UCSD-AML1 (cell line): ENCODE results near the gene ATG13.
"Not testable (repeated sequence)": the region's sequence is repeated elsewhere in the genome, so short reads cannot be mapped to it uniquely, and the experiment has no call there.

ENCODE experiments used
- DNase-seq: peaks from one replicate; lab custom pipeline; 2025; ENCODE audit not compliant: unreplicated experiment; lab: John Stamatoyannopoulos, UW

Gene ATG13

GRCh38 chr11:46642627-46643335 lies 25.4 kb downstream of the ATG13 start:
- DNase-seq, result no peak

GRCh38 chr11:46643531-46643930 lies 26.2 kb downstream of the ATG13 start:
- DNase-seq, result no peak

GRCh38 chr11:46643986-46644385 lies 26.6 kb downstream of the ATG13 start:
- no peak for DNase-seq

GRCh38 chr11:46649180-46649738 lies 31.9 kb downstream of the ATG13 start:
- DNase-seq, result no peak

GRCh38 chr11:46655631-46656030 lies 38.3 kb downstream of the ATG13 start:
- DNase-seq, result no peak

GRCh38 chr11:46657186-46657585 lies 39.8 kb downstream of the ATG13 start:
- no peak for DNase-seq

- no peak for DNase-seq
Observed at GRCh38 chr11:46658259-46658658, 40.9 kb downstream of the ATG13 start.

GRCh38 chr11:46659908-46660307 lies 42.6 kb downstream of the ATG13 start:
- DNase-seq, result no peak

- DNase-seq, result no peak
Observed at GRCh38 chr11:46661836-46662235, 44.5 kb downstream of the ATG13 start.

- no peak for DNase-seq
Observed at GRCh38 chr11:46662366-46662765, 45.0 kb downstream of the ATG13 start.

- no peak for DNase-seq
Observed at GRCh38 chr11:46663277-46663940, 46.1 kb downstream of the ATG13 start.

- DNase-seq, result no peak
Observed at GRCh38 chr11:46664612-46665011, 47.3 kb downstream of the ATG13 start.

- no peak for DNase-seq
Observed at GRCh38 chr11:46665356-46665755, 48.0 kb downstream of the ATG13 start.

- DNase-seq, result no peak
Observed at GRCh38 chr11:46666516-46666915, 49.2 kb downstream of the ATG13 start.

- DNase-seq, result no peak
Observed at GRCh38 chr11:46667043-46667481, 49.7 kb downstream of the ATG13 start.

- DNase-seq, result no peak
Observed at GRCh38 chr11:46668480-46669085, 51.2 kb downstream of the ATG13 start.

GRCh38 chr11:46669711-46670139 lies 52.4 kb downstream of the ATG13 start:
- DNase-seq, result peak; percentile 25

- not testable (repeated sequence) for DNase-seq
Observed at GRCh38 chr11:46670521-46670920, 53.2 kb downstream of the ATG13 start.

GRCh38 chr11:46671958-46672315 lies 54.6 kb downstream of the ATG13 start:
- DNase-seq, result no peak

- no peak for DNase-seq
Observed at GRCh38 chr11:46672381-46672839, 55.1 kb downstream of the ATG13 start.

- DNase-seq, result no peak
Observed at GRCh38 chr11:46673713-46674462, 56.5 kb downstream of the ATG13 start.
